Immature natural killer cell (primary cell): ENCODE measurements around the gene OBI1. TPM values are rescaled to one million over a fixed set of nuclear protein-coding genes. Genes with fewer than 3 reads are reported as not detected.

Experiments
- DNase-seq, 3 donors: peaks; one replicate each; pipeline ENCODE4 v3.0.0; 2022; ENCODE audit warnings: mixed read lengths in 1 of 3
- H3K27ac Mint-ChIP-seq, 6 donors: one replicate each; pipeline ENCODE4 v1.8.0; 2020; ENCODE audit warnings: mixed read lengths in 6 of 6, mild to moderate bottlenecking in 5 of 6, inconsistent platforms in 4 of 6, moderate library complexity in 3 of 6
- H3K27me3 Mint-ChIP-seq, 3 donors: one replicate each; pipeline ENCODE4 v1.8.0; 2020 to 2021; ENCODE audit warnings: low read depth in 3 of 3, mild to moderate bottlenecking in 3 of 3, mixed read lengths in 3 of 3, moderate library complexity in 3 of 3, inconsistent platforms in 1 of 3
- H3K36me3 Mint-ChIP-seq, 3 donors: one replicate each; pipeline ENCODE4 v1.8.0; 2020; ENCODE audit warnings: mixed read lengths in 3 of 3, inconsistent platforms in 2 of 3, mild to moderate bottlenecking in 2 of 3
- H3K4me1 Mint-ChIP-seq, 2 donors: one replicate each; pipeline ENCODE4 v1.8.0; 2020; ENCODE audit warnings: inconsistent platforms in 2 of 2, mild to moderate bottlenecking in 2 of 2, mixed read lengths in 2 of 2, moderate library complexity in 1 of 2
- H3K4me3 Mint-ChIP-seq, 5 donors: one replicate each; pipeline ENCODE4 v1.8.0; 2020; ENCODE audit warnings: mild to moderate bottlenecking in 5 of 5, mixed read lengths in 5 of 5, inconsistent platforms in 3 of 5, moderate library complexity in 3 of 5
- H3K9me3 Mint-ChIP-seq, 6 donors: one replicate each; pipeline ENCODE4 v1.8.0; 2020; ENCODE audit warnings: mild to moderate bottlenecking in 6 of 6, mixed read lengths in 6 of 6, inconsistent platforms in 4 of 6, moderate library complexity in 3 of 6
- polyA plus RNA-seq, 3 donors: library from polyadenylated mRNA; unstranded; fragments of 300-500 nt; fragmentation: Illumina TruSeq; gene quantifications; one replicate each; pipeline ENCODE4 v1.2.3, GENCODE V29; 2021

The OBI1 gene
- polyA plus RNA-seq, 3 donors from 2014 or later = 5.4 to 12.3 (median 7.4) TPM

GRCh38 chr13:78566631-78567030, 92.3 kb downstream of the OBI1 start:
- DNase-seq = no peak
- Mint-ChIP-seq H3K4me3 (no peak overlapping the region), H3K36me3 (no peaks in the 10 kb centered on the region), H3K27ac (no peak overlapping the region), H3K9me3 (no peaks in the 10 kb centered on the region), H3K27me3 (peaks cover 0 to 1% (median under 1%) of the 10 kb centered on the region in 3 donors), H3K4me1 (no peaks in the 10 kb centered on the region)

Other genes starting within 250 kb of the OBI1 start
- not detected for gene POU4F1, start 55.6 kb downstream of the OBI1 start, polyA plus RNA-seq